ENCODE data around the gene ACKR4. TPM values are rescaled to one million over a fixed set of nuclear protein-coding genes. Genes with fewer than 3 reads are reported as not detected.

ACKR4 gene
- total RNA-seq, 1 experiment from 2014 or later, result not detected

GRCh38 chr3:132622761-132623160 is 25.7 kb downstream of the ACKR4 start:
- ChIA-PET CTCF (no interaction called here), POLR2A (ENCODE audit: low non-redundant PET) (no interaction called here)
- BruUV-seq (replicated peaks), result no TSS peak

GRCh38 chr3:132623646-132624045 is 26.6 kb downstream of the ACKR4 start:
- POLR2A ChIA-PET (ENCODE audit: low non-redundant PET), result no interaction called here
- H3K4me3 ChIP-seq (ENCODE audit: low read depth, low read length, poor library complexity, severe bottlenecking), result no peak overlapping the region
- peaks cover 36% of the 10 kb centered on the region for H3K4me1 ChIP-seq (ENCODE audit: insufficient read depth, low read length, poor library complexity, severe bottlenecking)
- no peaks in the 10 kb centered on the region for H3K27me3 ChIP-seq (replicated peaks; ENCODE audit: insufficient read depth, low read depth, low read length, poor library complexity)
- intact Hi-C loops (cut with micrococcal nuclease; ENCODE audit: unreplicated experiment), result no loop called here
- peaks cover 7% of the 10 kb centered on the region for H3K36me3 ChIP-seq (ENCODE audit: insufficient read depth, low read length, poor library complexity, severe bottlenecking)
- no TSS peak for BruUV-seq (replicated peaks)
- no peak overlapping the region for H3K27ac ChIP-seq (ENCODE audit: low read depth, low read length, poor library complexity, severe bottlenecking)
- no peaks in the 10 kb centered on the region for H3K9me3 ChIP-seq (ENCODE audit: low read depth, low read length, poor library complexity, severe bottlenecking)
- CTCF ChIA-PET, result no interaction called here
- no peak for DNase-seq (ENCODE audit: low spot score)
- TF ChIP-seq EZH2 (IDR thresholded peaks at IDR 0.05; ENCODE audit: borderline replicate concordance, low read depth, low read length, poor library complexity, severe bottlenecking), result no peak
- no peak for TF ChIP-seq CTCF (conservative IDR thresholded peaks at IDR 0.05; ENCODE audit: low read depth, low read length)

More at GRCh38 chr3:132622761-132623160, 25.7 kb downstream of the ACKR4 start:
- Histone ChIP-seq H3K27me3 (replicated peaks; ENCODE audit: insufficient read depth, low read depth, low read length, poor library complexity) (no peaks in the 10 kb centered on the region), H3K27ac (ENCODE audit: low read depth, low read length, poor library complexity, severe bottlenecking) (peak overlapping the region; percentile 19), H3K36me3 (ENCODE audit: insufficient read depth, low read length, poor library complexity, severe bottlenecking) (peaks cover 7% of the 10 kb centered on the region), H3K4me1 (ENCODE audit: insufficient read depth, low read length, poor library complexity, severe bottlenecking) (peaks cover 28% of the 10 kb centered on the region), H3K4me3 (ENCODE audit: low read depth, low read length, poor library complexity, severe bottlenecking) (no peak overlapping the region), H3K9me3 (ENCODE audit: low read depth, low read length, poor library complexity, severe bottlenecking) (no peaks in the 10 kb centered on the region)
- DNase-seq (ENCODE audit: low spot score), result no peak
- intact Hi-C loops (cut with micrococcal nuclease; ENCODE audit: unreplicated experiment), result no loop called here
- TF ChIP-seq EZH2 (IDR thresholded peaks at IDR 0.05; ENCODE audit: borderline replicate concordance, low read depth, low read length, poor library complexity, severe bottlenecking) (no peak), CTCF (conservative IDR thresholded peaks at IDR 0.05; ENCODE audit: low read depth, low read length) (no peak)

- Histone ChIP-seq H3K27ac (ENCODE audit: low read depth, low read length, poor library complexity, severe bottlenecking) (no peak overlapping the region), H3K27me3 (replicated peaks; ENCODE audit: insufficient read depth, low read depth, low read length, poor library complexity) (no peaks in the 10 kb centered on the region), H3K9me3 (ENCODE audit: low read depth, low read length, poor library complexity, severe bottlenecking) (no peaks in the 10 kb centered on the region), H3K36me3 (ENCODE audit: insufficient read depth, low read length, poor library complexity, severe bottlenecking) (peaks cover 7% of the 10 kb centered on the region), H3K4me3 (ENCODE audit: low read depth, low read length, poor library complexity, severe bottlenecking) (no peak overlapping the region), H3K4me1 (ENCODE audit: insufficient read depth, low read length, poor library complexity, severe bottlenecking) (peaks cover 46% of the 10 kb centered on the region)
- intact Hi-C loops (cut with micrococcal nuclease; ENCODE audit: unreplicated experiment), result no loop called here
- ChIA-PET CTCF (no interaction called here), POLR2A (ENCODE audit: low non-redundant PET) (no interaction called here)
- no peak for TF ChIP-seq EZH2 (IDR thresholded peaks at IDR 0.05; ENCODE audit: borderline replicate concordance, low read depth, low read length, poor library complexity, severe bottlenecking)
- no peak for TF ChIP-seq CTCF (conservative IDR thresholded peaks at IDR 0.05; ENCODE audit: low read depth, low read length)
- no TSS peak for BruUV-seq (replicated peaks)
- DNase-seq (ENCODE audit: low spot score), result no peak
Measured at GRCh38 chr3:132624790-132625189, 27.7 kb downstream of the ACKR4 start.

Data from A673 (cell line).